Heart left ventricle (tissue), 13 donors: Measurements from ENCODE around the gene ZNF324B.

Experiments used
- POLR2A ChIP-seq, 2 donors: fragments of 450-650 bp; IDR thresholded peaks; one replicate each; pipeline ENCODE4 v1.6.1; 2017; ENCODE audit warnings: antibody characterized with exemption in 2 of 2, mild to moderate bottlenecking in 2 of 2, moderate library complexity in 2 of 2
- TF ChIP-seq, protein P1 (sequence below), 12 donors: fragments of 200-600 bp; sonication (generic) in 4 of 12; IDR thresholded peaks; one replicate each; pipeline versions ENCODE4 v1.5.0 to v1.8.0; 2018 to 2022; ENCODE audit warnings: antibody characterized with exemption in 12 of 12, mild to moderate bottlenecking in 5 of 12
- donor health status: ischemic (EF 13 %, LVEDD 7.1; RV severe dilation, severe dysfunction).
- donor health status: DM: no; HTN: yes; CAD: no.
- donor health status: DM: no; HTN: no; CAD: no.
- donor health status: ischemic (EF 25% LVEDD 6.9; RV normal size, moderate dysfunction).
- donor health status: ischemic (EF 25% LVEDD 5.7; RV mildly dilated, moderate dysfunction).
- donor health status: ischemic (EF 35%, LVEDD 5.7; RV mildly dilated, moderate dysfunction).
- donor health status: nonischemic (EF 11% LVEDD 7.7; RV severe dilation, severe dysfunction).
- donor health status: DM: yes; HTN: yes; CAD: no.
- donor health status: PGD.
- donor health status: ischemic (EF 29% LVEDD 5.4; RV normal size, mild dysfunction).
- donor health status: nonischemic (EF 23%, LVEDD 6.1; RV moderate dilation, normal function).

DNA sequence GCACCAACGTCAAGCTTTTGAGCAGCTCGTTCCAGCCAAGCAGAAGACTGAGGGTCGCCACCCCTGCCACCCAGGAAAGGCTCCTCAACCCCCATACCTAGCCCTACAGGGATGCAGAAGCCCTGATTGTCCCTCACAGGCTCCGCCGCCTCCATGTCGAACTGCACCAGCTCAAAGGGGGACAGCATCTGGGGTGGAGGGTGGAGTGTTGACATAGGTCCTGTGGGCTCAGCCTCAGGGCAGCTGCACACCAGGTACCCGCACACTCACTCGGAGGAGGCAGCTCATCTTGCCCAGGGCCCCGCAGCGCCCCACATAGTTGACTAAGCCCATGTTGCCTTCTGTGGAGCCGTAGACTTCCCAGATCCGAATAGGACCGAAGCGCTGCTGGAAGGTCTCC lies 48.8 kb downstream of the ZNF324B start:
- TF ChIP-seq, protein P1, sequence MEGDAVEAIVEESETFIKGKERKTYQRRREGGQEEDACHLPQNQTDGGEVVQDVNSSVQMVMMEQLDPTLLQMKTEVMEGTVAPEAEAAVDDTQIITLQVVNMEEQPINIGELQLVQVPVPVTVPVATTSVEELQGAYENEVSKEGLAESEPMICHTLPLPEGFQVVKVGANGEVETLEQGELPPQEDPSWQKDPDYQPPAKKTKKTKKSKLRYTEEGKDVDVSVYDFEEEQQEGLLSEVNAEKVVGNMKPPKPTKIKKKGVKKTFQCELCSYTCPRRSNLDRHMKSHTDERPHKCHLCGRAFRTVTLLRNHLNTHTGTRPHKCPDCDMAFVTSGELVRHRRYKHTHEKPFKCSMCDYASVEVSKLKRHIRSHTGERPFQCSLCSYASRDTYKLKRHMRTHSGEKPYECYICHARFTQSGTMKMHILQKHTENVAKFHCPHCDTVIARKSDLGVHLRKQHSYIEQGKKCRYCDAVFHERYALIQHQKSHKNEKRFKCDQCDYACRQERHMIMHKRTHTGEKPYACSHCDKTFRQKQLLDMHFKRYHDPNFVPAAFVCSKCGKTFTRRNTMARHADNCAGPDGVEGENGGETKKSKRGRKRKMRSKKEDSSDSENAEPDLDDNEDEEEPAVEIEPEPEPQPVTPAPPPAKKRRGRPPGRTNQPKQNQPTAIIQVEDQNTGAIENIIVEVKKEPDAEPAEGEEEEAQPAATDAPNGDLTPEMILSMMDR (IDR thresholded peaks at IDR 0.05): no peak
- no peak for TF ChIP-seq POLR2A (IDR thresholded peaks at IDR 0.05)
